ENCODE results near the gene EBI3.
"Not testable (repeated sequence)": the region's sequence is repeated elsewhere in the genome, so short reads cannot be mapped to it uniquely, and the experiment has no call there.

Gene EBI3

DNA sequence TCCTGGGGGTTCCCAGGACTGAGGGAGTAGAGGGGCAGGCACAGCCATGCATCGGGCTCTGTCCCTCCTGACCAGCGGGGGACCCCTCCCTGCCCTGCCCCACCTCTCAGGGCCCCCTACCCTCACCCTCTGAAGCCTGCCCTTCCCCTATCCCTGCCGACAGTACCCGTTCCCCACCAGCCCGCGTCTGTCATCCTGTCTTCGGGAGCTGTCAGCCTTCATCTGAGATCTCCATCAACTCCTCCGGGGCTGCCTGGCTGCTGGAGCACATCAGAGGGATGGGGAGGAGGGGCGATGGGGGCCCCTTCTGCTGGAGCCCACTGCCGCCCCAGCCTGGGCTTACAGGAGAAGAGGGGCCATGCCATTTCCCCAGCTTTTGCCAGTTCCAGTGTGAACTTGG lies 43.6 kb downstream of the EBI3 start:
- H3K27ac Mint-ChIP-seq = no peak overlapping the region
- H3K27me3 Mint-ChIP-seq = no peaks in the 10 kb centered on the region
- H3K9me3 Mint-ChIP-seq (ENCODE audit: low read depth) = no peaks in the 10 kb centered on the region
- peaks cover 2% of the 10 kb centered on the region for H3K4me1 Mint-ChIP-seq (ENCODE audit: low read depth)
- no peaks in the 10 kb centered on the region for H3K36me3 Mint-ChIP-seq
- H3K4me3 Mint-ChIP-seq = no peak overlapping the region

DNA sequence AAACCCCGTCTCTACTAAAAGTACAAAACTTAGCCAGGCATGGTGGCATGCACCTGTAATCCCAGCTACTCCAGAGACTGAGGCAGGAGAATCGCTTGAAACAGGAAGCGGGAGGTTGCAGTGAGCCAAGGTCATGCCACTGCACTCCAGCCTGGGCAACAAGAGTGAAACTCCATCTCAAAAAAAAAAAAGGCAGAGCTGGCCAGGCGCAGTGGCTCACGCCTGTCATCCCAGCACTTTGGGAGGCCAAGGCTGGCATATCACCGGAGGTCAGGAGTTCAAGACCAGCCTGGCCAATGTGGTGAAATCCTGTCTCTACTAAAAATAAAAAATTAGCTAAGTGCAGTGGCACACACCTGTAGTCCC lies 45.0 kb downstream of the EBI3 start:
- not testable (repeated sequence) for H3K27ac Mint-ChIP-seq; H3K9me3 Mint-ChIP-seq (ENCODE audit: low read depth); H3K27me3 Mint-ChIP-seq; H3K4me3 Mint-ChIP-seq; H3K4me1 Mint-ChIP-seq (ENCODE audit: low read depth); H3K36me3 Mint-ChIP-seq

DNA sequence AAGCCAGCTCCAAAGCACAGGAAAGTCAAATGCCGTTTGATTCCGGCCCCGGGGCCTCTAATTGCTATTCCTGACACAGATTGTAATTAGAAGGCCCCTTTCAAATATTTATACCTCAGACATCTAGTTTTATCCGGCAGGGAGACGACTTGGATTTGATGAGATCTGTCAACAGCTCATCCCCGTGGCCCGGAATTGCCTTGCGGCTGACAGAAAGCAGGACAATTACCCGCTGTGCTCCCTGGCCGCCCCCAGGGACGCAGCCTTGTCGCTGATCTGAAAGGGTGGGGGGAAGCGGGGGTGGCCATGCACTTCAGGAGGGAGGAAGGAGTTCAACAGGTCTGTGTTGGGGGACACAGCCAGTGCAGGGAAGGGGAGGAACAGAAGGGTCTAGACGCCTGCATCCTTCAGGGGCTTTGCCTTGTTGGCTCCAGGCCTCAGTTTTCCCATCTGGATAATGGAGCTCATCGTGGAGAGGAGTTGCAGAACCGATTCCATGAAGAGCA lies 47.9 kb downstream of the EBI3 start:
- Mint-ChIP-seq H3K9me3 (ENCODE audit: low read depth) (no peaks in the 10 kb centered on the region), H3K27me3 (peaks cover 3% of the 10 kb centered on the region), H3K4me1 (ENCODE audit: low read depth) (peaks cover 7% of the 10 kb centered on the region), H3K36me3 (no peaks in the 10 kb centered on the region), H3K4me3 (no peak overlapping the region), H3K27ac (no peak overlapping the region)

DNA sequence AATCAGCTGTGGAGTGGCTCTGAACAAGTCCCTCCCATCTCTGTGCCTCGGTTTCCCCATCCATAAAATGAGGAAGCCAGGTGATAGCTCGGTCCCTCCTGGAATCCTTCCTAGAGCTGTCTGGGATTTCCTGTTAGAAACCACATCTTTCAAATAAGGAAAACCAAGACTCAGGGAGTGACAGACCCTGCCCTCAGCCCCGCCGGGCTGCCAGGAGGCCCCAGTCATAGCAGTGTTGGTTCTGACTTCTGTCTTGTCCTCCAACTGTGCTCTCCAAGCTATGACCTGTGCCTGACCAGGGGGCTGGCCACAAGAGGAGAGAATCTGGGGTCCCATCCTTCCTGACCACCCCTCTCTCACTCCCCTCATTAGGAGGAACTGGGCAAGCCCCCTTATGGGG lies 48.7 kb downstream of the EBI3 start:
- no peak overlapping the region for H3K4me3 Mint-ChIP-seq
- no peak overlapping the region for H3K27ac Mint-ChIP-seq
- H3K4me1 Mint-ChIP-seq (ENCODE audit: low read depth) = peaks cover 7% of the 10 kb centered on the region
- no peaks in the 10 kb centered on the region for H3K9me3 Mint-ChIP-seq (ENCODE audit: low read depth)
- H3K27me3 Mint-ChIP-seq = peaks cover 3% of the 10 kb centered on the region
- H3K36me3 Mint-ChIP-seq = no peaks in the 10 kb centered on the region

DNA sequence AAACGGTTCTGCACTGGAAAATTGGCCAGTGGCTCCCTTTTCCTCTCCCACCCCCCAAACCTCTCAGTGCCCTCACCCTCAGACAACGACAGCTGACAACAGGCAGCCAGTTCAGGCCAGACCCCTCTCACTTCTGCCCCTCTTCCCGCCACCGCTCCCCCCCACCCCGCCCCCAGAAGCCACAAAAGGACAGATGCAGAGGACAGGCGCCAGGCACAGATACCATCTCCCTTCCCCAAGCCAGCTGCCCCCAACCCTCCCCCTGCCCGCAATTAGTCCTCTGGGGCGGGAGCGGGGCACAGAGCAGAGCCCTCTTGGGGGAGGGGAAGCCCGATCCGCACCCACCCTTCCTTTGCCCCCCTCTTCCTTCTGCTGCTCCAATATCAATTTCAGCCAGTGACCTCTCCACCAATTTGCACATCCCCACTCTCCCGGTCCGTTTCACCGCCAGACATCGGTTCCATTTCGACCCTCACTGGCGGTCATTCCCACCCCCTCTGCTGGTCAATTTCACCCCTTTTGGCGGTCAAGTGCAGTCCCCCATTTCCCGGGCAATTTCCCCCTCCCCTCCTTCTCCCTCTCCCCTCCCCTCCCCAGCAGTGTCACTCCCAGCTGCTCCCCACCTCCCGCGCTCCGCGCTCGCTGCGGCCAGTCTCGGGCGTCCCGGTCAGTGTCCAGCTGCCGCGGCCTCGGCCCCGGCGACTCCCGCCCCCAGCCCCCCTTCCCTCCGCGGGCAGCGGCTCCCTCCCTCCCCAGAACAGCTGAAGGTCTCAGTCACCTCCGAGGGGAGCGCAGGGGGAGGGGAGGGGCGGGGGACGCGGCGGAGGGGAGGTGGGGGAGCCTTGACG lies 49.3 kb downstream of the EBI3 start, which contains the start of gene SHD:
TSS of gene SHD (plus strand) at position 848 of the 848 bp plus-strand sequence. CDS start 798 bp downstream, outside the sequence.
- Mint-ChIP-seq H3K9me3 (ENCODE audit: low read depth) (no peaks in the 10 kb centered on the region), H3K4me3 (peak within 1 kb of the TSS; percentile 68), H3K27ac (no peak within 1 kb of the TSS), H3K27me3 (peaks cover 3% of the 10 kb centered on the region), H3K4me1 (ENCODE audit: low read depth) (peaks cover 7% of the 10 kb centered on the region), H3K36me3 (no peaks in the 10 kb centered on the region)

DNA sequence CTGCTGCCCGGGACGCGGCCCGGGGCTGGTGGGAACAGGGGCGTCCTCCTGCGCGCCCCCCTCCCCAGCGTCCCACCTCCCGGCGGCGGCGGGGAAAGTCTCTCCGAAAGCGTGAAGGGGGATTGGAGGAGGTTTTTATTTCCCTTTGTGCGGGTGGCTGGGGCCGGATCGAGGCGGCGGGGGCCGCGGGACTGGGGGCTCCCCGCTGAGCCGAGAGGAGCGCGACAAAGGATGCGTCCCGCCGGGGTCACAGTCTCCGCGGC lies 49.9 kb downstream of the EBI3 start:
- Mint-ChIP-seq H3K27me3 (peaks cover 3% of the 10 kb centered on the region), H3K4me1 (ENCODE audit: low read depth) (peaks cover 7% of the 10 kb centered on the region), H3K9me3 (ENCODE audit: low read depth) (no peaks in the 10 kb centered on the region), H3K36me3 (no peaks in the 10 kb centered on the region), H3K4me3 (no peak overlapping the region), H3K27ac (no peak overlapping the region)

DNA sequence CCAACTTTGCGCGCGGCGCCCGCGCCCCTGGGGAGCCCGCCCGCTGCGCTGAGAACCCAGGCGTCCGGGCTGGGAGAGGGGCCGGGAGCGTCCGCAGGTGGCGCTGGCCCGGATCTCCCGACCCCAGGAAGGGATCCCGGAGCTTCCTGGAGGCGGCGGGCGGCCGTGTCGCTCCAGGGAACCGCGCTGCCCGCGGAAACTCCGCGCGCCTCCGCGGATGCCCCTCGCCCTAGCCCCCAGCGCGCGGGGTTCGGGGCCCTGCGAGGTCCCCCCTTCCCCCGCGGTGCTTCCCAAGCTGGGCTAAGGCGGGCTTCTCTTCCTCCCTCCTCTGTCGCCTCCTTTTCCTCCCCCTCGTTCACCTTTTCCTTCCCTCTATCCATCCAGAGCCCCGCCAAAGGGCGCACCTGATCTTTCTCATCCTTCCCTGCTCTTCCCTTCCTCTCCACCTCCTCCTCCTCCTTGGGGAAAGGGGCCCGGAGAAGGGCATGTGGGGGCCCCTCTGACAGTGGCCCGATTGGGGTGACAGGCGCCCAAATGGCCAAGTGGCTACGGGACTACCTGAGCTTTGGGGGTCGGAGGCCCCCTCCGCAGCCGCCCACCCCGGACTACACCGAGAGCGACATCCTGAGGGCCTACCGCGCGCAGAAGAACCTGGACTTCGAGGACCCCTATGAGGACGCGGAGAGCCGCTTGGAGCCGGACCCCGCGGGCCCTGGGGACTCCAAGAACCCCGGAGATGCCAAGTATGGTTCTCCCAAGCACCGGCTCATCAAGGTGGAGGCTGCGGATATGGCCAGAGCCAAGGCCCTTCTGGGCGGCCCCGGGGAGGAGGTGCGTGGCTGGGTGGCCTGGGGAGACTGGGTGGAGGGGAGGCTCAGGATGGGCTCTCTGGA lies 50.5 kb downstream of the EBI3 start:
- no peak overlapping the region for H3K27ac Mint-ChIP-seq
- H3K27me3 Mint-ChIP-seq = peaks cover 3% of the 10 kb centered on the region
- no peaks in the 10 kb centered on the region for H3K9me3 Mint-ChIP-seq (ENCODE audit: low read depth)
- H3K36me3 Mint-ChIP-seq = no peaks in the 10 kb centered on the region
- peak overlapping the region; percentile 63 for H3K4me3 Mint-ChIP-seq
- H3K4me1 Mint-ChIP-seq (ENCODE audit: low read depth) = peaks cover 7% of the 10 kb centered on the region

DNA sequence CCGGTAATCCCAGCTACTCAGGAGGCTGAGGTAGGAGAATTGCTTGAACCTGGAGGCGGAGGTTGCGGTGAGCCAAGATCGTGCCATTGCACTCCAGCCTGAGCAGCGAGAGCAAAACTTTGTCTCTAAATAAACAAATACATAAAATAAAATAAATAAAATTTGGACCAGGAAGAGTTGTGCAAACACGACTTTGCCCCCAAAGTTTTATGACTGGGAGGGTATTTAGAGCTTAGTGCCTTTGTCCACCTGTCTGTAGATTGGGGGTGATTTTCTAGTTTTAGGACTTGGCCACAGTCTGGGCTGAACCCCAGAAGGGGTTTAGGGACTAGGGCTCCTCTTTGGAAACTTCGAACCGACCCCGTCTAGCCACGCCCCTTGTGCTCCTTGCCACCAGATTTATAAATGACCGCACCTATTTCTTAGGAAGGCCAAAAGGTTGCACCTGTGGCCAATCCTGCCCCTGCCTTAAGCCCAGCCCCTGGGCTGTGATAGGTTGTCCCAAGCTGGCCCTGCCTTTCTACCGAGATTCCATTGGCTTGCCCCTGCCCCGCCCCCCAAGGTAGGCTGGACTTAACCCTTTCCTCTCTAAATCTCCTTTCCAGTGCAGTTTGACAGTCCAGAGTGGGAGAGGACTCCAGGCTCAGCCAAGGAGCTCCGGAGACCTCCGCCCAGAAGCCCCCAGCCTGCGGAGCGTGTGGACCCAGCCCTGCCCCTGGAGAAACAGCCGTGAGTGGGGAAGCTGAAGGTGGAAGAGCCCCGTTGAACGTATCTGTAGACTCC lies 55.0 kb downstream of the EBI3 start:
- H3K4me3 Mint-ChIP-seq = no peak overlapping the region
- no peak overlapping the region for H3K27ac Mint-ChIP-seq
- H3K9me3 Mint-ChIP-seq (ENCODE audit: low read depth) = no peaks in the 10 kb centered on the region
- H3K36me3 Mint-ChIP-seq = no peaks in the 10 kb centered on the region
- peaks cover 3% of the 10 kb centered on the region for H3K27me3 Mint-ChIP-seq
- H3K4me1 Mint-ChIP-seq (ENCODE audit: low read depth) = peaks cover 2% of the 10 kb centered on the region

DNA sequence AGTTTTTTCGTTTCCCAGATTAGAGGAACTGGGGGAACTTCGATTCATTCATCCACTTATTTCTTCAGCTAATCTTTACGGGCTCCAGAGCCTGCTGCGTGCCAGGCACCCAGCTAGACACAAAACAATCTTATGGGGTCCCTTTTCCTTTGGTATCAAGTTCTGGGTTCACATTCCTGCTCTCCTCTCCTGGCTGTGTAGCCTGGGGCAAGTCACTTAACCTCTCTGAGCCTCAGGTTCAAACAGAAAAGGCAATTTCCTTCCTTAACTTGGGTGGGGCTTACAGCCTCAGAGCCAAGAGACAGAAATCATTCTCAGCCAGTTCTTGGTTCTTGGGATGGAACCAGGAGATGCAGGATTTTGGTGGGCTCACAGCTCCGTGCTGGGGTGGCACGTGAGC lies 55.7 kb downstream of the EBI3 start:
- no peaks in the 10 kb centered on the region for H3K36me3 Mint-ChIP-seq
- no peaks in the 10 kb centered on the region for H3K9me3 Mint-ChIP-seq (ENCODE audit: low read depth)
- no peaks in the 10 kb centered on the region for H3K4me1 Mint-ChIP-seq (ENCODE audit: low read depth)
- H3K27ac Mint-ChIP-seq = no peak overlapping the region
- H3K27me3 Mint-ChIP-seq = peaks cover 3% of the 10 kb centered on the region
- H3K4me3 Mint-ChIP-seq = no peak overlapping the region

DNA sequence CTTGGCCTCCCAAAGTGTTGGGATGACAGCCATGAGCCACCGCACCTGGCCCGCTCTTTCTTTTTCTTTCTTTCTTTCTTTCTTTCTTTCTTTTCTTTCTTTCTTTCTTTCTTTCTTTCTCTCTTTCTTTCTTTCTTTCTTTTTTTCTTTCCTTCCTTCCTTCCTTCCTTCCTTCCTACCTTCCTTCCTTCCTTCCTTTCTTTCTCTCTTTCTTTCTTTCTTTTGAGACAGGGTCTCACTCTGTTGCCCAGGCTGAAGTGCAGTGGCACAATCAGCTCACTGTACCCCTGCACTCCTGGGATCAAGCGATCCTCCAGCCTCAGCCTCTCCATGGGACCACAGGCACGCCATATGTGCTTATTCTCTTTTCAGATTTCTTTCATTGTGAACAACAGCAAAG lies 56.8 kb downstream of the EBI3 start:
- not testable (repeated sequence) for H3K27me3 Mint-ChIP-seq; H3K9me3 Mint-ChIP-seq (ENCODE audit: low read depth); H3K4me1 Mint-ChIP-seq (ENCODE audit: low read depth); H3K27ac Mint-ChIP-seq; H3K36me3 Mint-ChIP-seq; H3K4me3 Mint-ChIP-seq

Data from activated naive CD8-positive, alpha-beta T cell (primary cell).